NCI-H146 treated with DMSO at 0.1 percent for 48 hours (cell line): ENCODE measurements around the gene IBA57.

Experiments
- DNase-seq: peaks from one replicate; lab custom pipeline; 2025; ENCODE audit not compliant: unreplicated experiment; lab: John Stamatoyannopoulos, UW

IBA57 gene

DNA sequence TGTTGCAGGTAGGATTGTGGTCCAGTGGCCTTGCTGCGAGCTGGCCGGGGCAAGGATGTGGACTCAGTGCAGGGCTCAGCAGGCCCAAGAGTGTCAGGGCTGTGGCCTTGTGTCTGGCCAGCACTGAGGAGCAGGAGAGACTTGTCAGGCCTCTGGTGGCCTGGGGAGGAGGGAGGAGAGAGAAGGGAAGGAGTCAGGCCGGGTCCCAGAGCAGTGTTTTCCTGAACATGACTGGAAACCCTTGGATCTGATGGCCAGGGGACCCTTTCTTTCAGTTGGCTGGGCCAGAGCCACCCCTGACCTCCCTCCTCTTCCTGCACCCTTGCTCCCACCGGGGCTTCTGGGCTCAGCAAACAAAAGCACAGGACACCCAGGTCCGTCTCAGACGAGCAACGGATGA is 5.1 kb downstream of the IBA57 start:
- no peak for DNase-seq

DNA sequence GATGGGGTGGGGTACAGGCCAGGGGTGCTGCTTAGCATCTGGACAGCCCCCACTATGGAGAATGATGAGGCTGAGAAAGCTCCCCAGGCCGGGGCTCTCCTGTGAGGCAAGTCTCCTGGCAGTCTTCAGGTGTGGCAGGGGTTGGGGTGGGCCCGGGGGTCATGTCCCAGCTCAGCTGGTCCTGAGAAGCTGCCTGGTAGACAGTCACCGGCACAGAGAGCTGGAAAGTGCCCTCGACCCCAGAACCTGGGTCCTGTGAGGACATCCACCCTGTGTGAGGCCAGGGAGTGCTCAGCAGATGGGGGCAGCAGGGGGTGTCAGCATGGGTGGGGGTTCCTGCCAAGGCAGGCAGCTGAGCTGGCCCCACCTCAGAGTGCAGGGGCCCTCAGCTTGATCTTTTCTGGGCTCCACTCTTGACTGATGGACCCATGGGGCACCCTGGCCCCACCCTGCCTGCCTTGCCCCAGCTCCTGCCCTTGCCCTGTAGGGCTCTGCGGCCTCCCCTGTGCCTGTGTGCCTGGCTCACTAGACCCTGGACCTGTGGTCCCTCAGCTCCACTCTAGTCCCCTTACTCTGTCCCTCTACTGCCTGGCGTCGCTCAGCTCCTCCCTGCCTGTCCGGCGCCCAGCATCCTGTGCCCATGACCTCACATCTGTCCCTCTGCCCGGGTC is 5.8 kb downstream of the IBA57 start:
- no peak for DNase-seq

DNA sequence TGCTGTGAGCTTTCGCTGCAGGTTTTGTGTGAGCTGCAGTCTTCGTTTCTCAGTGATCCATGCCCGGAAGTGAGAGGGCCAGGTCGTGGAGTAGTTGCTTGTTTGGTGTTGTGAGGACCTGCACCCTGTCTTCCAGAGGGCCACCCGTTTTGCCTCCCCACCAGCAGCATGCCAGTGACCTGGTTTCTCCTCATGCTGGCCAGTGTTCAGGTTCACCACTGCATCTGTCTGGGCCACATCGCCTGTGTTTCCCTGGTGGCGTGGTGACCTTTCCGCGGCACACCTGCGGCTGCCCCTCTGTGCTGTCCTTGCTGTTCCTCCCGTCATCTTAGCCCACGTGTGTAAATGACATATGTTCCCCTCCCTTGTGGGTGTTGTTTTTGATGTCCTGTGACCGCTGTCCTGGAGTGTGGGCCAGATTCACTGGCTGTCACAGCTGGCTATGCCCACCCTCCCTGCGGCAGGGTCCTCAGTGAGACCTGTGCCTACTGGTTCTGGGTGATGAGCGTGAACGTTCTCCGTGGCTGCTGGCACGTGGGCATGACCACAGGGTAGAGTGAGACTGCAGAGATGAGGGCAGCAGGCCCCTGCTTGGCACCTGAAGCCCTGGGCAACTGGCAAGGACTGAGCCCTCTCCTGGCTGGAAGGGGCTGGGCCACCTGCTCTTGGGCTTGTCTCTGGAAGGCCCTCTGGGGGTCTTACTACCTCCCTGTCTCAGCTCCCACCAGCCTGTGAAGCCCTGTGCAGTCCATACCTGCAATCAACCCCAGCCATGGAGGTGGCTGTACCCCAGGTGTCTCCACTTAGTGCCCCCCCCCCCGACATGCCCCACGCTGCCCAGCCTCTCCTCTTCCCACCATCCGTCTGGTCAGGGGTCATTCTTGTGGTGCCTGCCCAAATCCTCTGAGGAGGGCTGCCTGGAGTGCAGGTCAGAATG is 7.3 kb downstream of the IBA57 start:
- no peak for DNase-seq

DNA sequence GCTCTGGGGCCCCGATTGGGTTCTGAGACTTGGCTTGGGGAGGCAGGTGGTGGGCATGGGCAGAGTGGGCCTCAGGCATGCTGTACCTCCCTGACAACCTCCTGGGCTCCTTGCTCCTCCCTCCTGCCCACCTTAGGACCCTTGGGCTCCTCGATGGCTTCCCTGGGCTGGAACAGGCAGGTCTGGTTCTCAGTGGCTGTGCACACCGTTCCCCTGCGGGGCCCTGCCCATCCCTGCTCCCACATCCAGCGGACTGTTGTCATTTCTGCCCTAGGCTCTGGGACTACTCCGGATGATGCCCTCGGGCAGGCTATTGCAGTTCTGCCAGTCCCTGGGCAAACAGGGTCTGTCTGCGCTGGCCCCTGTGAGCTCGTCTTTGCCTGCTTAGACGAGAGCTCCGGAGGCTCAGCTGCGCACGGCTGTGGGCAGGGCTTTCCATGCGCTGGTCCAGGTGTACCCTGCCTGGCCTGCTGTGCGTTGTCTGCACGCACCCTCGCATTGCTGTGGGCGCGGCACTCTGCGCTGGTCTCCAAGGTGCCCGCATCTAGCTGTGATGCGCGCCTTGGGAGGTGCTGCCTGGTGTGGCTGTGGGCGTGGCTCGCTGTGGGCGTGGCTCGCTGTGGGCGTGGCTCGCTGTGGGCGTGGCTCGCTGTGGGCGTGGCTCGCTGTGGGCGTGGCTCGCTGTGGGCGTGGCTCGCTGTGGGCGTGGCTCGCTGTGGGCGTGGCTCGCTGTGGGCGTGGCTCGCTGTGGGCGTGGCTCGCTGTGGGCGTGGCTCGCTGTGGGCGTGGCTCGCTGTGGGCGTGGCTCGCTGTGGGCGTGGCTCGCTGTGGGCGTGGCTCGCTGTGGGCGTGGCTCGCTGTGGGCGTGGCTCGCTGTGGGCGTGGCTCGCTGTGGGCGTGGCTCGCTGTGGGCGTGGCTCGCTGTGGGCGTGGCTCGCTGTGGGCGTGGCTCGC is 8.2 kb downstream of the IBA57 start:
- DNase-seq = peak; percentile 34

DNA sequence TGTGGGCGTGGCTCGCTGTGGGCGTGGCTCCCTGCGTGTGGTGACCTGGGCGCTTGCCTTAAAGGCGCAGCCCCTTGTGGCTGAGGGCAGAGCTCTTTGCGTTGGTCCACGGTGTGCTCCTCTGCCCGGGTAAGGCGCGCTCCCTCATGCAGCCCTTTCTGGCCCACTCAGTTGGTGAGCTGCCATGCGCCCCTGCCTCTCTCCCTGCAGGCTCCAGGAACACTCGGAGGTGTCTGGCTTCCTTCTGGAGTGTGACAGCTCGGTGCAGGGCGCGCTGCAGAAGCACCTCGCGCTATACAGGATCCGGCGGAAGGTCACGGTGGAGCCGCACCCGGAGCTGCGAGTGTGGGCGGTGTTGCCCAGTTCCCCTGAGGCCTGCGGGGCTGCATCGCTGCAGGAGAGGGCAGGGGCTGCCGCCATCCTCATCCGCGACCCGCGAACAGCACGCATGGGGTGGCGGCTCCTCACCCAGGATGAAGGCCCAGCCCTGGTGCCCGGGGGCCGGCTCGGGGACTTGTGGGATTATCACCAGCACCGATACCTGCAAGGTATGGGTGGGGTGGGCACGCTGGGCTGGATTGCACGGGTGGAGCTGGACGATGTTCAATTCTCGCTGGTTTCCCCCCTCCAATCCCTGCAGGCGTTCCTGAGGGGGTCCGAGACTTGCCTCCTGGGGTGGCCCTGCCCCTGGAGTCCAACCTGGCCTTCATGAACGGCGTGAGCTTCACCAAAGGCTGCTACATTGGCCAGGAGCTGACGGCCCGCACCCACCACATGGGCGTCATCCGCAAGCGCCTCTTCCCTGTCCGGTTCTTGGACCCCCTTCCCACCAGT is 9.1 kb downstream of the IBA57 start:
- DNase-seq = peak; percentile 23

DNA sequence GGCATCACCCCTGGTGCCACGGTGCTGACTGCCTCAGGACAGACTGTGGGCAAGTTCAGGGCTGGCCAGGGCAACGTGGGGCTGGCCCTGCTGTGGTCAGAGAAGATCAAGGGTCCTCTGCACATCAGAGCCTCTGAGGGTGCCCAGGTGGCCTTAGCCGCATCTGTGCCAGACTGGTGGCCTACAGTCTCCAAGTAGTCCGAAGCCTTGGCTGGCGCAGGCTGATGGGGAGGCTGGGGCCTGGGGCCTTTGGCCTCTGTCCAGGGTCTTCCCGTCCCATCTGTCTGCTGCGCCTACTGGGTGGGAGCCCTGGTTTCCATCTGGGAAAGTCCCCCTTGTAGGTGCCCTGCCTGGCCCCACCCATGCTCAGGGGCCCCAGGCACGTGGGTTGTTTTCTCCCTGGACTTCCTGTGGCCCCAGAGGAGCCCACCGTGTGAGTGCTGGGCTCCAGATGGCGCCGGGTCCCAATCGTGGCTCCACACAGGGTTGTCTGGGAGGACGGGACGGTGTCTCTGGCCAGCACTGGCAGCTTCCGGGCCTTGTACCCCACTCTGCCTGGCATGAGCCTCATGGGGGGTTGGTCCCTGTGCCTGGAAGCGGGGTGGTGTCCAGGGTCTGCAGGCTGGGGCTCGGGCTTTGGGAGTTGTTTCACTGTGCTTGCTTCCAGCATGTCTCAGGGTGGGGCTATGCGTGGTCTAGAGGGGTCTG is 9.9 kb downstream of the IBA57 start:
- no peak for DNase-seq

DNA sequence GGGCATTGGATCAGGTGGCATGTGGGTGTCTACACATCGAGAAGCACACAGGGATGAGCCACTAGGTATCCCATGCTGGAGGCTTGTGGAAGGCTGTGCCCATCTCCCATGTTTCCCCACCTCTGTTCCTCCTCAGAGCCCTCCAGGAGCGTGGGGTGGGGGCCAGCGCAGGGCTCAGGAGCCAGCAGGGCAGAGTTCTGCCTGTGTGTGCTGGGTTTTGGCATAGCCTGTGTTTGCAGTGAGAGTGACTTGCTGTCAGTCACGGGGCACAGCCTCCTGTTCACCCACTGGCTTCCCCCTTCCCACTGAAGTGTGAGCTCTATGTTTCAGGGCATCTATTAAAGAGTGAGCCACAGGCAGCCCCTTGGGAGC is 10.4 kb downstream of the IBA57 start:
- no peak for DNase-seq

DNA sequence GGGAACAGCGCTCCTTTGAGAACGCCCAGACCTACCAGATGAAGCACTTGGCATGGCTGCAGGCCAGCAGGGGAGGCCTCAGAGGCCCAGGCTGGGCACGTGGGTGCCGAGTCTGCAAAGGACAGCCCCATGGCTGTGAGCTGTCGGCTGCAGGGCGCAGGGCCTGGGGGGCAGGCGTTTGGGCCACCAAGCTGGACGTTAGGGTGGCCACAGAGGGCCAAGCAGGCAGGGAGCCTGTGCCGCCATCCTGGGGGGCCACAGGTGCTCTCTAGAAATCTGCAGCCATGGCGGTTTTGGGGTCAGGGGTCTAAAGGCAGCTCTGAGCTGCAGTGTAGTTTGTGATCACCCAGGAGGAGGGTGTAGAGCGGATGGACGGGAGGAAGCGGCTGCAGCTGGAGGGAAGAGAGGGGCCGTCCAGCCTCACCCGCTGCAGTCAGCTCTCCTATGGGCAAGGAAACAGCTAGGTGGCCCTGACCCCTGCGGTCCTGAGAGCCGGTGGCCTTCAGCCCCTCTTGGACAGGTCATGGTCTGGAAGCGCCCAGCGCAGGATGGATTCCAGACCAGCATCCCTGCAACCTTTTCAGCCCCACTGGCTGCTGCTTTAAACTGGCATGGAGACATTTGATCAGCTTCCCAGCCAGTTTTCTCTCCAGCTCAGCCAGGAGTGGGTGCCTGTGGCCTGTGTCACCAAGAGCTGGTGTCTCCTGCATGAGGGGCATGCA is 11.0 kb downstream of the IBA57 start:
- no peak for DNase-seq

DNA sequence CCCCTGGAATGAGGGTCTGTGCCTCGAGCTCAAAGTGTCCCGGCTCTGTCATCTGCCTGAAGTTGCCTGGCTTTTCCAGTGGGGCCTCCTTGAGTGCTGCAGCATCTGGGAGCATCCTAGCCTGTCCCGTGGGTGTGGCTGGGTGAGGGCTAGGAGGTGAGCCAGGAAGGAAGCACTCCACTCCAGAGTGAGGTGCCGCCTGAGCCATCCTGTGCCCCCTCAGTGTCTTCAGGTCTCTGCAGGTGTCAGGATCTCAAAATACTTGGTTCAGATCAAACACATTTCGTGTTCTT is 11.5 kb downstream of the IBA57 start:
- no peak for DNase-seq

DNA sequence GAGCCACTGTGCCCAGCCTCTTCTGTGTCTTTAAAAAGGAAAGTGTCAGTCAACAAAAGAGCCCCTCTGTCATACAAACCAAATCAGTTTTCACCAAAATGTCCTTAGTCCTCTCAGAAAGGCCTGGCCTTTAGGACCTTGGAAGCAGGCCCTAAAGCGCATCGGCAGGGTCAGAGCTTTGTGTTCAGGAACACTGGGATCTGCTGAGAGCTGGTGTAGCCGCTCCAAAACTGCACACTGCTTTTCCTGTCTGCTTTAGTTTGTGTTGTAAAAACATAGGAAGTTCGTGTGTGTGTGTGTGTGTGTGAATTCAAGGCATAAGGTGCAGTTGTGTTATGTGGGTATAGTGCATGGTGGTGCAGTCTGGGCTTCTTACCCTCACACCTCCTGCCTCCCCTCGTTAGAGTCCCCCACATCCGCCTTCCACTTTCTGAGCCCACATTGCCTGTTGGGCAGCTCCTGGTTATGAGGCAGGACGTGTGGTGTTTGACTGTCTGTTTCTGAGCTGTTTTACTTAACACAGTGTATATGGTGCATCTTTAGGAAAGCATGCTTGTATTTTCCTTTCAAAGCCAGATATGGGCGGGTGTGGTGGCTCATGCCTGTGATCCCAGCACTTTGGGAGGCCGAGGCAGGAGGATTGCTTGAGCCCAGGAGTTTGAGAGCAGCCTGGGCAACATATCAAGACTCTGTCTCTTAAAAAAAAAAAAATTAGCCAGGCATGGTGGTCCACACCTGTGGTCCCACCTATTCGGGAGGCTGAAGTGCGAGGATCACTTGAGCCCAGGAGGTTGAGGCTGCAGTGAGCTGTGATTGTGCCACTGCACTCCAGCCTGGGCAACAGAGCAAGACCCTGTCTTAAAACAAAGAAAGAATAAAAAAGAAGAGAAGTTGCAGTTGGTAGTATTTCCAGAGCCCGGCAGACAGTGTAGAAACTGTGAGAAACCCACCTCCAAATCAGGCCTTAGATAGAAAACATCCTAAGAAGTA is 12.4 kb downstream of the IBA57 start:
- DNase-seq = no peak

DNA sequence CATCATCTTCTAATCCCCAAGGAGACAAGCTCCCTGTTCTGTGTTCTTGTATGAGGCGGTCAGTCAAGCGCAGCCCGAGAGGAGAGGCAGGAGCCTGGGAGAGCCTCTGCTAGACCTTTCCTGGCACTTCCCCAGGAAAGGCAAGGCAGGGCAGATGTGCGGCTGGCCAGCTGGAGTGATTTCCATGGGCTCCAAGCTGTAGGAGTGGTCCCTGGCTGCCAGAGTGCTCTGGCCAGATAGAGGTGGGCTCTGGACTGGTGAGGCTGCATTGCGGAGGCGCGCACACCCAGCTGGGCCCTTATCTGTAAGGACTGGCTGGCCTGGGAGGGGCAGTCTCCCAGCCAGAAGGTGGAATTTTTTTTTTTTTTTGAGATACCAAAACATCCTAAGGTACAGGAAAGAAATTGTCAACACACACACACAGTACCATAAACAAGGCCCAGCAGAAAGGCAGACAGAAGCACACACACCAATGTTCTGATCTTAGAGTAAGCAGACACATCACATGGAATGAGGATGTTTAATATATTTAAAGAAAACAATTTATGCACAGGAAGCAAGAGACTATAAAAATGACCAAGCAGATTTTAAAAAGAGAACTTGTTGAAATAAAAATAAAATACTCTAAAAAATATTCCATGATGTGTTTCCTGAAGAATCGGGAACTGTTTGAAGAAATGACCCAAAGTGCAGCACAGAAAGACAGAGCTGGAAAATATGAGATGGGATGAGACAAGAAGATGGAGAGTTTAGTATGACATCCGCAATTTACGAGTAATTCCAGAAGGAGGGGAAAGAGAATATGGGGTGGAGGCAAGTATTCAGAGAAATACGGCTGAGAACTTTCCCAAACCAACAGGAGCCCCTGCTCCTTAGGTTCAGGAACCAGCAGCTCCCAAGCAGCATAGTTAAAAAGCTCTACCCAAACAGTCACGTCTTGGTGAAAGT is 13.4 kb downstream of the IBA57 start:
- DNase-seq = no peak

DNA sequence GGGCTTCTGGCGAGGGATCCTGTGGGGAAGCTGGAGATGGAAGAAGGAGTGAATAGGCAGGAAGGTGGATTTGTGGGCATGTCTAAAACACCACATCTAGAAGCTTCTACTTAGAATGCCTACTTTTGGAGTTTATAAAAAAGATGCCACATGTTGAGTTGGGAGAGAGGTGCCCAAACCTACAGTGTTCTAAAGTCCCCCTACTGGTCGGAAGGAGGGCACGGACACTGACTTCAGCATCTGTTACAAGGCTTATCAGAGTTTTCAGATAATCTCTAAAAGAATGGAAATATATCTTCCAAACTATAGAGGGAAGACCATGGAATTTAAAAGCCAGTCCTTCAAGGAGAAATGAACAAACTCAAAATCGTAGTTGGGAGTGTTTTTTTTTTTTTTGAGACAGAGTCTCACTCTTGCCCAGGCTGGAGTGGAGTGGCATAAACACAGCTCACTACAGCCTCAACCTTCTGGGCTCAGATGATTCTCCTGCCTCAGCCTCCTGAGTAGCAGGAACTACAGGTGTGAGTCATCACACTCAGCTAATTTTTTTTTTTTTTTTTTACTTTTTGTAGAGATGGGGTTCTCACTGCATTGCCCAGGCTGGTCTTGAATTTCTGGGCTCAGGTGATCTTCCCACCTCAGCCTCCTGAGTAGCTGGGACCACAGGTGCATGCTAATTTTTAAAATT is 14.8 kb downstream of the IBA57 start:
- no peak for DNase-seq

DNA sequence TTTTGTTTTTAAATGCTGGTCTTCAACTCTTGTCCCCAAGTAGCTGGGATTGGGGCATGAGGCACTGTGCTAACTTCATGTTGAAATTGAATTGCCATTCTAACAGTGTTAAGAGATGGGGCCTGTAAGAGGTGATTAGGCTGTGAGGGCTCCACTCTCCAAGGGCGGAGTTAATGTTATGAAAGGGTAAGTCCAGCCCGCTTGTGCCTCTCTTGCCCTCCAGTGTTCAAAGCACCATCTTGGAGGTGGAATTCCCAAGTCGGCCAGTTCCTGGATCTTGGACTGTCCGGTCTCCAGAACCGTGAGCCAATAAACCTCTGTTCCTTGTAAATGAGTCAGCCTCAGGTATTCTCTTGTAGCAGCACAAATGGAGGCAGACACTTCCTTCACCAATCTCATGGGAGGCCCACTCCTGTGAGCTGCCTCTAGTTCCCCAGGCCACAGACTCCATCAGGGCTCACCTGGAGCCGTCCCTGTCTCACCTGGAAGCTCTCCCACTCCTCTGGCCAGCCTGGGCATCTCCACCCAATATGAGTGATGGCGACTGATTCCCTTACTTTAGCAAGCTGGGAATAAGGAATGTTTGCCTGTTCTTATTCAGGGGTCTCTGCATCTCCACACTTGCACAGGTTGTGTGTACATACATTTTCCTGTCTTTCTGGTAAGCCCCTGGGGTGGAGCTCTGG is 15.5 kb downstream of the IBA57 start:
- DNase-seq = no peak

DNA sequence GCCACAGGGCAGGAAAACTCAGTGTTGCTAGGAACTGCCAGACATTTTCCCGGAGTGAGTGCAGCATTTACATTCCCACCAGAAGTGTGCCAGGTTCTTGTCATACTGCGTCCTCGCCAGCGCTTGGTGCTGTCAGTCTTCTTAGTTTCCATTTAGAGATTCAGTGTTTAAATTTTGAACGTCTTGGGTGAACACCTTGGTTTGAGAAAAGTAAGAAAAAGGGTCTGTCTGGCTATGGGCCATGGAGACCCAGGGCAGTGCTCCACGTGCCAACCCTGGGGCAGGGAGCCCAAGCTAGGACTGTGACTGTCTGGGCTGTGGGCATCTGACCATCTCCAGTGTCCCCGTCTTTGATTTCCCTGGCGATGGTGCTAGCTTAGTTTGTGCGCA is 16.0 kb downstream of the IBA57 start:
- no peak for DNase-seq

DNA sequence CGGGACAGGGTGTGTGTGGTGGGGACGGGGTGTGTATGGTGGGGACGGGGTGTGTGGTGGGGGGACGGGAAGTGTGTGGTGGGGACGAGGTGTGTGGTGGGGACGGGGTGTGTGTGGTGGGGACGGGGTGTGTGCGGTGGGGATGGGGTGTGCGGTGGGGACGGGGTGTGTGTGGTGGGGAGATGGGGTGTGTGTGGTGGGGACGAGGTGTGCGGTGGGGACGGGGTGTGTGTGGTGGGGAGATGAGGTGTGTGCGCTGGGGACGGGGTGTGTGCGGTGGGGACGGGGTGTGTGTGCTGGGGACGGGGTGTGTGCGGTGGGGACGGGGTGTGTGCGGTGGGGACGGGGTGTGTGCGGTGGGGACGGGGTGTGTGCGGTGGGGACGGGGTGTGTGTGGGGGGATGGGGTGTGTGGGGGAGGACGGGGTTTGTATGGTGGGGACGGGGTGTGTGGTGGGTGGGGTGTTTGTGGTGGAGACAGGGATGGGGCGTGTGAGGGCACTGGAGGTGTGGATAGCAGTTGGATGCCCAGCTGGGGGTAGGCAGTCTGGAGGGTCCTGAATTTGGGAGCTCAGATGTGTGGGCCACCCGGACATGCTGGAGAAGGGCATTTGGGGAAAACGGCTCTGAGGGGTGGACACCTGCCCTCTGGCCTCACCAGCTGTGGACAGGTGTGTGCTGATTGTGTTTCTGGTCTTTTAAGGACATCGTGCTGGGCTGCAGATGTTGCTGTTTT is 16.9 kb downstream of the IBA57 start:
- DNase-seq = no peak
